Astrocyte (in vitro differentiated cells and primary cell): ENCODE results near the gene ANGPTL8. TPM values are rescaled to one million over a fixed set of nuclear protein-coding genes. Genes with fewer than 3 reads are reported as not detected.

Experiments
- DNase-seq: peaks from one replicate; pipeline ENCODE4 v3.0.0-alpha.2; 2010; ENCODE audit warnings: low read depth
- FAIRE-seq: peaks from 2 replicates; lab custom pipeline; 2011; peaks lifted over from hg19 to GRCh38; lab: Jason Lieb, UNC
- H2AFZ ChIP-seq: 2 replicates; pipeline ENCODE4 v1.6.0; 2012; ENCODE audit warnings: low read depth, low read length, inconsistent platforms
- H3K27ac ChIP-seq: 2 replicates; pipeline ENCODE4 v1.5.1; 2011; ENCODE audit warnings: low read depth, low read length, inconsistent platforms
- H3K27me3 ChIP-seq: 2 replicates; pipeline ENCODE4 v1.6.0; 2011; ENCODE audit warnings: low read length, inconsistent platforms; ENCODE audit not compliant: insufficient read depth
- H3K36me3 ChIP-seq: 2 replicates; pipeline ENCODE4 v1.5.1; 2011; ENCODE audit warnings: low read length, inconsistent platforms; ENCODE audit not compliant: insufficient read depth
- H3K4me1 ChIP-seq: 2 replicates; pipeline ENCODE4 v1.5.1; 2011; ENCODE audit warnings: low read length, inconsistent platforms; ENCODE audit not compliant: insufficient read depth
- H3K4me2 ChIP-seq: 2 replicates; pipeline ENCODE4 v1.6.0; 2012; ENCODE audit warnings: low read length, inconsistent platforms
- H3K4me3 ChIP-seq: 2 replicates; pipeline ENCODE4 v1.5.1; 2011; ENCODE audit warnings: low read depth, mild to moderate bottlenecking, low read length, inconsistent platforms; ENCODE audit not compliant: insufficient read depth
- H3K79me2 ChIP-seq: 2 replicates; pipeline ENCODE4 v1.6.0; 2012; ENCODE audit warnings: mild to moderate bottlenecking, low read length, inconsistent platforms; ENCODE audit not compliant: insufficient read depth
- H3K9ac ChIP-seq: 2 replicates; pipeline ENCODE4 v1.6.0; 2012; ENCODE audit warnings: mild to moderate bottlenecking, low read length, inconsistent platforms
- H3K9me3 ChIP-seq: 2 replicates; pipeline ENCODE4 v1.5.1; 2012; ENCODE audit warnings: low read depth, mild to moderate bottlenecking, low read length, inconsistent platforms; ENCODE audit not compliant: insufficient read depth
- H4K20me1 ChIP-seq: 2 replicates; pipeline ENCODE4 v1.6.0; 2012; ENCODE audit warnings: low read length, inconsistent platforms; ENCODE audit not compliant: insufficient read depth
- H3K27ac Mint-ChIP-seq: one replicate; pipeline ENCODE4 v1.8.0; 2021; ENCODE audit warnings: mild to moderate bottlenecking, mixed read lengths; ENCODE audit not compliant: unreplicated experiment
- H3K27me3 Mint-ChIP-seq: one replicate; pipeline ENCODE4 v1.8.0; 2021; ENCODE audit warnings: low read depth, mixed read lengths; ENCODE audit not compliant: unreplicated experiment
- H3K36me3 Mint-ChIP-seq: one replicate; pipeline ENCODE4 v1.8.0; 2021; ENCODE audit warnings: low read depth, mixed read lengths; ENCODE audit not compliant: unreplicated experiment
- H3K4me1 Mint-ChIP-seq: one replicate; pipeline ENCODE4 v1.8.0; 2021; ENCODE audit warnings: low read depth, mixed read lengths; ENCODE audit not compliant: unreplicated experiment
- H3K4me3 Mint-ChIP-seq: one replicate; pipeline ENCODE4 v1.8.0; 2021; ENCODE audit warnings: mild to moderate bottlenecking, moderate library complexity, mixed read lengths; ENCODE audit not compliant: unreplicated experiment
- H3K9me3 Mint-ChIP-seq: one replicate; pipeline ENCODE4 v1.8.0; 2021; ENCODE audit warnings: mild to moderate bottlenecking, mixed read lengths; ENCODE audit not compliant: unreplicated experiment
- EZH2 ChIP-seq: IDR thresholded peaks from 2 replicates; pipeline ENCODE4 v1.6.1; 2012; ENCODE audit warnings: mild to moderate bottlenecking, low read length, inconsistent platforms; ENCODE audit not compliant: insufficient read depth
- total RNA-seq: library from RNA; stranded (reverse); gene quantifications from 2 replicates; pipeline ENCODE4 v1.2.1, GENCODE V29; 2021
- TF ChIP-seq, protein P1 (sequence below): IDR thresholded peaks from 2 replicates; pipeline ENCODE4 v1.5.1; 2011; ENCODE audit warnings: low read depth, mild to moderate bottlenecking, inconsistent platforms, low read length, moderate library complexity; ENCODE audit not compliant: insufficient read depth

The ANGPTL8 gene
- total RNA-seq, 1 donor from 2014 or later = not detected

GRCh38 chr19:11223200-11223599 lies 16.2 kb upstream of the ANGPTL8 start:
- Histone ChIP-seq H3K4me2 (no peak overlapping the region), H2AFZ (no peak overlapping the region), H3K27ac (no peak overlapping the region), H3K4me3 (no peak overlapping the region), H3K36me3 (peaks cover 3% of the 10 kb centered on the region), H3K4me1 (no peaks in the 10 kb centered on the region), H3K9ac (no peak overlapping the region), H4K20me1 (no peaks in the 10 kb centered on the region), H3K27me3 (no peaks in the 10 kb centered on the region), H3K79me2 (no peaks in the 10 kb centered on the region), H3K9me3 (peaks cover 8% of the 10 kb centered on the region)
- DNase-seq = no peak
- peaks cover 15% of the 10 kb centered on the region for H3K9me3 Mint-ChIP-seq
- H3K27me3 Mint-ChIP-seq = no peaks in the 10 kb centered on the region
- no peaks in the 10 kb centered on the region for H3K4me1 Mint-ChIP-seq
- FAIRE-seq = no peak
- peaks cover 32% of the 10 kb centered on the region for H3K36me3 Mint-ChIP-seq
- H3K4me3 Mint-ChIP-seq = no peak overlapping the region
- TF ChIP-seq EZH2 = no peak
- TF ChIP-seq, protein P1, sequence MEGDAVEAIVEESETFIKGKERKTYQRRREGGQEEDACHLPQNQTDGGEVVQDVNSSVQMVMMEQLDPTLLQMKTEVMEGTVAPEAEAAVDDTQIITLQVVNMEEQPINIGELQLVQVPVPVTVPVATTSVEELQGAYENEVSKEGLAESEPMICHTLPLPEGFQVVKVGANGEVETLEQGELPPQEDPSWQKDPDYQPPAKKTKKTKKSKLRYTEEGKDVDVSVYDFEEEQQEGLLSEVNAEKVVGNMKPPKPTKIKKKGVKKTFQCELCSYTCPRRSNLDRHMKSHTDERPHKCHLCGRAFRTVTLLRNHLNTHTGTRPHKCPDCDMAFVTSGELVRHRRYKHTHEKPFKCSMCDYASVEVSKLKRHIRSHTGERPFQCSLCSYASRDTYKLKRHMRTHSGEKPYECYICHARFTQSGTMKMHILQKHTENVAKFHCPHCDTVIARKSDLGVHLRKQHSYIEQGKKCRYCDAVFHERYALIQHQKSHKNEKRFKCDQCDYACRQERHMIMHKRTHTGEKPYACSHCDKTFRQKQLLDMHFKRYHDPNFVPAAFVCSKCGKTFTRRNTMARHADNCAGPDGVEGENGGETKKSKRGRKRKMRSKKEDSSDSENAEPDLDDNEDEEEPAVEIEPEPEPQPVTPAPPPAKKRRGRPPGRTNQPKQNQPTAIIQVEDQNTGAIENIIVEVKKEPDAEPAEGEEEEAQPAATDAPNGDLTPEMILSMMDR = no peak
- H3K27ac Mint-ChIP-seq = no peak overlapping the region

DNA sequence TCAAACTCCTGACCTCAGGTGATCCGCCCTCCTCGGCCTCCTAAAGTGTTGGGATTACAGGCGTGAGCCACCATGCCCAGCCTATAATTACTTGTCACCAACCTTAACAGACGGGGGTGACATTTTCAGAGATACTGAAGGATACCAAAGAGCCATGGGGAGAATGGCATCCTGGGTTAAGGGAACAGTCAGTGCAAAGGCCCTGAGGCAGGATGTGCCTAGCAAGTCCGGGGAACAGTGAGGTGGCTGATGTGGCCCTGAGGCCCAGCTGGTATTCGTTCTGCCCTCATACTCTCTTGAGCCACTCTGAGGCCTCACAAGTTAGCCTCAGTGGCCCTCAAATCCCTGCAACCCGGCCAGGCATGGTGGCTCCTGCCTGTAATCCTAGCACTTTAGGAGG lies 15.0 kb upstream of the ANGPTL8 start:
- FAIRE-seq (no peak), DNase-seq (no peak)
- H4K20me1 ChIP-seq = no peaks in the 10 kb centered on the region
- no peaks in the 10 kb centered on the region for H3K79me2 ChIP-seq
- H3K36me3 ChIP-seq = peaks cover 3% of the 10 kb centered on the region
- H2AFZ ChIP-seq = no peak overlapping the region
- H3K27me3 Mint-ChIP-seq = peaks cover 1% of the 10 kb centered on the region
- H3K9ac ChIP-seq = no peak overlapping the region
- H3K4me1 Mint-ChIP-seq = no peaks in the 10 kb centered on the region
- no peak overlapping the region for H3K4me2 ChIP-seq
- no peak overlapping the region for H3K4me3 ChIP-seq
- H3K27ac ChIP-seq = no peak overlapping the region
- no peak overlapping the region for H3K4me3 Mint-ChIP-seq
- no peaks in the 10 kb centered on the region for H3K4me1 ChIP-seq
- H3K9me3 ChIP-seq = peaks cover 8% of the 10 kb centered on the region
- H3K9me3 Mint-ChIP-seq = peaks cover 15% of the 10 kb centered on the region
- H3K27ac Mint-ChIP-seq = no peak overlapping the region
- H3K27me3 ChIP-seq = no peaks in the 10 kb centered on the region
- peaks cover 34% of the 10 kb centered on the region for H3K36me3 Mint-ChIP-seq
- TF ChIP-seq, protein P1 = no peak
- no peak for TF ChIP-seq EZH2

DNA sequence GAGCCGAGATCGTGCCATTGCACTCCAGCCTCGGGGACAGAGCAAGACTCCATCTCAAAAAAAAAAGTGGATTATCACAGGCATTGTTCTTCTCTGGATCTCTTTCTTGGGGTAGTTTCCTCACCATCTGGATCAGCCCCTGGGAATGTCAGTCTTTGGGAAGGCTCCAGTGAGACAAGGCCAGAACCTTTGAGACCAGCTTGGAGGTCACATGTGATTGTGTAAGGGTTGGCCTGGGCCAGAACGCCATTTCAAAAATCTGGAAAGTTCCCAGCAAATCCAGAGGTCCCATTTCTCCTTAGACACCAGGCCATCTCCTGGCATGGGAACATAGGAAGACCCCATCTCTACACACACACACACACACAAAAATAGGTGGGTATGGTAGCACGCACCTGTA lies 14.2 kb upstream of the ANGPTL8 start:
- H3K4me2 ChIP-seq = no peak overlapping the region
- no peak overlapping the region for H2AFZ ChIP-seq
- peaks cover 15% of the 10 kb centered on the region for H3K9me3 Mint-ChIP-seq
- no peaks in the 10 kb centered on the region for H3K27me3 ChIP-seq
- no peak overlapping the region for H3K4me3 ChIP-seq
- no peaks in the 10 kb centered on the region for H3K79me2 ChIP-seq
- FAIRE-seq (no peak), DNase-seq (no peak)
- H3K27ac Mint-ChIP-seq = no peak overlapping the region
- TF ChIP-seq, protein P1 = no peak
- TF ChIP-seq EZH2 = no peak
- H3K27ac ChIP-seq = no peak overlapping the region
- no peaks in the 10 kb centered on the region for H3K4me1 ChIP-seq
- peaks cover 8% of the 10 kb centered on the region for H3K9me3 ChIP-seq
- H3K27me3 Mint-ChIP-seq = peaks cover 1% of the 10 kb centered on the region
- no peaks in the 10 kb centered on the region for H3K4me1 Mint-ChIP-seq
- H3K4me3 Mint-ChIP-seq = no peak overlapping the region
- no peaks in the 10 kb centered on the region for H4K20me1 ChIP-seq
- H3K36me3 Mint-ChIP-seq = peaks cover 33% of the 10 kb centered on the region
- H3K9ac ChIP-seq = no peak overlapping the region
- H3K36me3 ChIP-seq = peaks cover 3% of the 10 kb centered on the region
